ENCODE results near the gene RGS7. TPM values are rescaled to one million over a fixed set of nuclear protein-coding genes. Genes with fewer than 3 reads are reported as not detected.

RGS7 gene
- total and polyA plus RNA-seq, 10 donors, result 0.09 to 1.8 (median 0.72) TPM; not detected in 1

DNA sequence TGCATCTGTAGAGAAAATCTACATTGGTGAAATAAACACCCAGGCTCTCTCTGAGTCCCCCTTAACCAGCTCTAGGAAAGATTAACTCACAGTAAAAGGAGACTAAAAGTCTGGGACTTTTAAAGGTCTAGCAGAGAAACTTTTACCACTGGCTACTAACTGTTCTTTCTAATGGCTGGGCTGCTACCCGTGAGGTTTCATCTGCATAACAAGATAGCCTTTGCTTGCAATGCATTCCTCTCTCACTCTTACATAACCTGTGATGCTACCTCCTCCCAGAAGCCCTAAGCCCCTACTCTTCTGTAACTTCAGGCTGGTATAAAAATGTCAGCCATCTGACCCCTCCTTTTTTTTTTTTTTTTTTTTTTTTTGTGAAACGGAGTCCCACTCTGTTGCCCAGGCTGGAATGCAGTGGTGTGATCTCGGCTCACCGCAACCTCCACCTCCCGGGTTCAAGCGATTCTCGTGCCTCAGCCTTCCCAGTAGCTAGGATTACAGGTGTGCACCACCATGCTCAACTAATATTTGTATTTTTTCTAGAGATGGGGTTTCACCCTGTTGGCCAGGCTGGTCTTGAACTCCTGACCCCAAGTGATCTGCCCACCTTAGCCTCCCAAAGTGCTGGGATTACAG is 344.2 kb downstream of the RGS7 start:
- no peak for TF ChIP-seq POLR2AphosphoS5 (IDR thresholded peaks at IDR 0.05)
- no peak for TF ChIP-seq POLR2A (IDR thresholded peaks at IDR 0.05)
- TF ChIP-seq, protein P1, sequence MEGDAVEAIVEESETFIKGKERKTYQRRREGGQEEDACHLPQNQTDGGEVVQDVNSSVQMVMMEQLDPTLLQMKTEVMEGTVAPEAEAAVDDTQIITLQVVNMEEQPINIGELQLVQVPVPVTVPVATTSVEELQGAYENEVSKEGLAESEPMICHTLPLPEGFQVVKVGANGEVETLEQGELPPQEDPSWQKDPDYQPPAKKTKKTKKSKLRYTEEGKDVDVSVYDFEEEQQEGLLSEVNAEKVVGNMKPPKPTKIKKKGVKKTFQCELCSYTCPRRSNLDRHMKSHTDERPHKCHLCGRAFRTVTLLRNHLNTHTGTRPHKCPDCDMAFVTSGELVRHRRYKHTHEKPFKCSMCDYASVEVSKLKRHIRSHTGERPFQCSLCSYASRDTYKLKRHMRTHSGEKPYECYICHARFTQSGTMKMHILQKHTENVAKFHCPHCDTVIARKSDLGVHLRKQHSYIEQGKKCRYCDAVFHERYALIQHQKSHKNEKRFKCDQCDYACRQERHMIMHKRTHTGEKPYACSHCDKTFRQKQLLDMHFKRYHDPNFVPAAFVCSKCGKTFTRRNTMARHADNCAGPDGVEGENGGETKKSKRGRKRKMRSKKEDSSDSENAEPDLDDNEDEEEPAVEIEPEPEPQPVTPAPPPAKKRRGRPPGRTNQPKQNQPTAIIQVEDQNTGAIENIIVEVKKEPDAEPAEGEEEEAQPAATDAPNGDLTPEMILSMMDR (IDR thresholded peaks at IDR 0.05 in 8 of 11, conservative IDR thresholded peaks at IDR 0.05 in 3 of 11), result no peak
- intact Hi-C loops (cut with DNase I; ENCODE audit: low total_unique reads), result no loop called here
- 74 to 79% (median 77%) methylated on average over 7 of the region's 7 CpGs for WGBS, 5 donors

GRCh38 chr1:241007668-241008067 is 349.3 kb downstream of the RGS7 start:
- no peaks in the 10 kb centered on the region for H3K27me3 ChIP-seq (replicated peaks in 1 of 7)
- TF ChIP-seq POLR2A (IDR thresholded peaks at IDR 0.05) (no peak), POLR2AphosphoS5 (IDR thresholded peaks at IDR 0.05) (no peak)
- TF ChIP-seq, protein P1 (IDR thresholded peaks at IDR 0.05 in 8 of 11, conservative IDR thresholded peaks at IDR 0.05 in 3 of 11), result no peak
- no peak for DNase-seq
- H3K9me3 ChIP-seq, result no peaks in the 10 kb centered on the region
- no peak overlapping the region for H3K27ac ChIP-seq
- H3K4me3 ChIP-seq, result no peak overlapping the region
- no peaks in the 10 kb centered on the region for H3K36me3 ChIP-seq
- 82 to 94% (median 93%) methylated on average over 4 of the region's 4 CpGs for WGBS, 5 donors
- intact Hi-C loops (cut with DNase I; ENCODE audit: low total_unique reads), result no loop called here
- H3K4me1 ChIP-seq, result no peaks in the 10 kb centered on the region

More for the DNA sequence above, 344.2 kb downstream of the RGS7 start:
- H3K4me1 ChIP-seq, result no peaks in the 10 kb centered on the region
- no peak for DNase-seq
- no peak overlapping the region for H3K27ac ChIP-seq
- peaks cover 0 to 21% (median 16%) of the 10 kb centered on the region in 8 donors for H3K9me3 ChIP-seq
- no peaks in the 10 kb centered on the region for H3K27me3 ChIP-seq (replicated peaks in 1 of 7)
- H3K4me3 ChIP-seq, result no peak overlapping the region
- no peaks in the 10 kb centered on the region for H3K36me3 ChIP-seq

- H3K27ac ChIP-seq, result no peak overlapping the region
- H3K4me1 ChIP-seq, result no peaks in the 10 kb centered on the region
- peaks cover 0 to 12% (median 0%) of the 10 kb centered on the region in 8 donors for H3K9me3 ChIP-seq
- intact Hi-C loops (cut with DNase I; ENCODE audit: low total_unique reads), result no loop called here
- DNase-seq, result no peak
- no peaks in the 10 kb centered on the region for H3K27me3 ChIP-seq (replicated peaks in 1 of 7)
- no peaks in the 10 kb centered on the region for H3K36me3 ChIP-seq
- TF ChIP-seq, protein P1 (IDR thresholded peaks at IDR 0.05 in 8 of 11, conservative IDR thresholded peaks at IDR 0.05 in 3 of 11), result no peak
- no peak for TF ChIP-seq POLR2A (IDR thresholded peaks at IDR 0.05)
- no peak for TF ChIP-seq POLR2AphosphoS5 (IDR thresholded peaks at IDR 0.05)
- WGBS, 5 donors, result 72 to 83% (median 78%) methylated on average over 8 of the region's 8 CpGs
- H3K4me3 ChIP-seq, result no peak overlapping the region
These were observed 357.2 kb downstream of the RGS7 start for GRCh38 chr1:240999826-241000225.

DNA sequence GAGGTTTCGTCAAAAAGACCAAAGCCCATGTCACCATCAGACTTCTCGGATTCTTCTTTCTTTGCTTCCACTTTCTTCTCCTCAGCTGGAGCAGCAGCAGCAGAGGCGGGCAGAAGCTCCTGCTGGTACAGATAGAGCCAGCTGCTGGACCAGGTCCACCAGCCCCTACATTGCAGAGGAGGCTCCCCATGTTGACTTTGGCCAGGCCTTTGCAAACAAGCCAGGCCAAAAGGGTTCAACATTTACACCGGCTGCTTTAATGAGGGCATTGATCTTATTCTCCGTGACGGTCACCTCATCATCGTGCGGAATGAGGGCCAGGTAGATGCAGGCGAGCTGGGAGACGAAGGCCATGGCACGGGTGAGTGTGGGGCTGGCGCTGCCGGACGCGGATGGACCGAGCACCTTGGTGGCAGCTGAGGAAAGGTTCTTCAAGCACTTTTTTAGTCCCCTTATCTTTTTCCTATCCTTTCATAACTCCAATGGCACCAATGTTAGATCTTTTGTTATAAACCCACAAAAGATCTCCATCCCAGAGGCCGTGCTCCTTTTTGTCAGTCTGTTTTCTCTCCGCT is 358.5 kb downstream of the RGS7 start:
- intact Hi-C loops (cut with DNase I; ENCODE audit: low total_unique reads), result no loop called here
- Histone ChIP-seq H3K4me1 (no peaks in the 10 kb centered on the region), H3K4me3 (no peak overlapping the region), H3K9me3 (peaks cover 0 to 12% (median 0%) of the 10 kb centered on the region in 8 donors), H3K36me3 (no peaks in the 10 kb centered on the region), H3K27ac (no peak overlapping the region), H3K27me3 (replicated peaks in 1 of 7) (no peaks in the 10 kb centered on the region)
- TF ChIP-seq, protein P1 (IDR thresholded peaks at IDR 0.05 in 8 of 11, conservative IDR thresholded peaks at IDR 0.05 in 3 of 11), result no peak
- TF ChIP-seq POLR2AphosphoS5 (IDR thresholded peaks at IDR 0.05), result no peak
- no peak for TF ChIP-seq POLR2A (IDR thresholded peaks at IDR 0.05)
- DNase-seq, result no peak
- 86 to 95% (median 90%) methylated on average over 18 of the region's 18 CpGs for WGBS, 5 donors
